Fibroblast of skin of left biceps (primary cell): Measurements from ENCODE around the gene MAGEA9.
"Not testable (repeated sequence)": the region's sequence is repeated elsewhere in the genome, so short reads cannot be mapped to it uniquely, and the experiment has no call there.

Source experiments
- DNase-seq, 2 experiments: peaks; one replicate each; pipeline ENCODE4 v3.0.0-alpha.2; 2013; ENCODE audit warnings: low read depth in 2 of 2

The MAGEA9 gene

DNA sequence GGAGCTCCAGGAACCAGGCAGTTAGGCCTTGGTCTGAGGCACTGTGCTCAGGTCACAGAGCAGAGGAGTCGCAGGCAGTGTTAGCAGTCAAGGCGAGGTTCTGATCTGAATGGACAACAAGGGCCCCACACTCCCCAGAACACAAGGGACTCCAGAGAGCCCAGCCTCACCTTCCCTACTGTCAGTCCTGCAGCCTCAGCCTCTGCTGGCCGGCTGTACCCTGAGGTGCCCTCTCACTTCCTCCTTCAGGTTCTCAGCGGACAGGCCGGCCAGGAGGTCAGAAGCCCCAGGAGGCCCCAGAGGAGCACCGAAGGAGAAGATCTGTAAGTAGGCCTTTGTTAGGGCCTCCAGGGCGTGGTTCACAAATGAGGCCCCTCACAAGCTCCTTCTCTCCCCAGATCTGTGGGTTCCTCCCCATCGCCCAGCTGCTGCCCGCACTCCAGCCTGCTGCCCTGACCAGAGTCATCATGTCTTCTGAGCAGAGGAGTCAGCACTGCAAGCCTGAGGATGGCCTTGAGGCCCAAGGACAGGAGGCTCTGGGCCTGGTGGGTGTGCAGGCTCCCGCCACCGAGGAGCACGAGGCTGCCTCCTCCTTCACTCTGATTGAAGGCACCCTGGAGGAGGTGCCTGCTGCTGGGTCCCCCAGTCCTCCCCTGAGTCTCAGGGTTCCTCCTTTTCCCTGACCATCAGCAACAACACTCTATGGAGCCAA, 26.2 kb downstream of the MAGEA9 start:
- DNase-seq = no peak

DNA sequence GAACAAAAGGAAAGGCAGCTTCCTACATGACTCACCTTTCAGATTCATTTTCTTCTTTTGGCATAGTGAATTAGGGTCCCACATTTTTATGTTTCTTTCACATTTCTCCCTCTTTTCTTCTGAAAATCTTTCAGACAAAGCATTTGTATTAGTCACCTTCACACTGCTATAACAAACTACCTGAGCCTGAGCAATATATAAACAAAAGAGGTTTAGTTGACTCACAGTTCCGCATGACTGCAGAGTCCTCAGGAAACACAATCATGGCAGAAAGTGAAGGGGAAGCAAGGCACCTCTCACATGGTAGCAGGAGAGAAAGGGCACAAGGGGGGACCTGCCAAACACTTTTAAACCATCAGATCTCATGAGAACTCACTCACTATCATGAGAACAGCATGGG, 36.9 kb downstream of the MAGEA9 start:
- DNase-seq = no peak

DNA sequence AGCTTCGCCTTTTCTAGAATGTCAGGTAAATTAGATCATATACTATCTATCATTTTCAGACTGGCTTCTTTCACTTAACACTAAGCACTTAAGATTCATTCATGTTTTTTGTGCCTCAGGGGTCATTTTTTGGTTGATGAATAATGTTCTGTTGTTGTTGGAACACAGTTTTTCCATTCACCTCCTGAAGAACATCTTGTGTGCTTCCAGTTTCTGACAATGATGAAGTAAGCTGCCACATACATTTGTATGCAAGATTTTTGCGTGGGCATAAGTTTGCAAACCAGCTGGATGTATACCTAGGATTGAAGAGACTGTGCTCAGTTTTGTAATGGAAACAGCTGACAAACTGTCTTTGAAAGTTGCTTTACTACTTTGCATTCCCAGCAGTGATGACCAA, 37.6 kb downstream of the MAGEA9 start:
- no peak for DNase-seq

DNA sequence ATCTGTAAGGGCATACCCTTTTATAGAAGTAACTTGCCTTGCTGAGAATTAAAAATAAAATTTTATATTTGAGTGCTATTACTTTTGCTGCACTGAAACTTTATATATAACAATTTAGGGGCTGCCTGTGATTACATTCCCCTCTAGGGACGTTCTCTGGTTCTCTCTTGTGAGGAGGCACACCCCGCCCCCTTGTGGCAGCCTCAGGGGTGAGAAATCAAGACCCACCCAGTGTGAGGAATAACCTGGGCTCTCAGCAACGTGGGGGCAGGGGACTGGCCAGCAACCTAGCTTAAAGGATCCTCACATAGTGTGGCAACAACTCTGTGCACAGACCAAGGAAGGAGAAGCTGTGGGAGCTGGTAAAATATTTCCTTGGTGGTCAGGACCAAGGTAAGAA, 43.7 kb downstream of the MAGEA9 start:
- no peak for DNase-seq

DNA sequence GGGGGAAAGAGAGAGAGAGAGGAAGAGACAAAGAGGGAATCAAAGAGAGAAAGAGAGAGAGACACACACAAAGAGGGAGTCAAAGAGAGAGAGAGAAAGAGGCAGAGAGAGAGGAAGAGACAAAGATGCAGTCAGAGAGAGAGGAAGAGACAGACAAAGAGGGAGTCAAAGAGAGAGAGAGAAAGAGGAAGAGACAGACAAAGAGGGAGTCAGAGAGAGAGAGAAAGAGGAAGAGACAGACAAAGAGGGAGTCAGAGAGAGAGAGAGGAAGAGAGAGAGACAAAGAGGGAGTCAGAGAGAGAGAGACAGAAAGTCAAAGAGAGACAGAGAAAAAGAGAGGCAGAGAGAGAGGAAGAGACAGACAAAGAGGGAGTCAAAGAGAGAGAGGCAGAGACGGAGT, 45.5 kb downstream of the MAGEA9 start:
- DNase-seq = no peak

DNA sequence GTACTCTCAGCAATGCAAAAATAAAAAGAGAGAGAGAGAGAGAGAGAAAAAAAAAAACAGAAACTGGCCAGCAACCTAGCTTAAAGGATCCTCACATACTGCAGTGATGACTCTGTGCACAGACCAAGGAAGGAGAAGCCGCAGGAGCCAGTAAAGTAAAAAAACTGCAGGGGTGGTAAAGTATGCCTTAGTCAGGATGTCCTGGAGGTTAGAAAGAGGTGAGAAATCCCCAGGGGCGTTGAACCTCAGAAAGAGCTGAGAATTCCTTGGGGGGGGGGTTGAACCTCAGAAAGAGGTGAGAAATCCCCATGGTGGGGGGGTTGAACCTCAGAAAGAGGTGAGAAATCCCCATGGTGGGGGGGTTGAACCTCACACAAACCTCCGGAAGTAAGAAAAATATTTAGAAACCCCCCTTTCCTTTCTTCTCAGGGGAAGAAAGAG, 48.0 kb downstream of the MAGEA9 start:
- DNase-seq = peak; percentile 19 to 28

DNA sequence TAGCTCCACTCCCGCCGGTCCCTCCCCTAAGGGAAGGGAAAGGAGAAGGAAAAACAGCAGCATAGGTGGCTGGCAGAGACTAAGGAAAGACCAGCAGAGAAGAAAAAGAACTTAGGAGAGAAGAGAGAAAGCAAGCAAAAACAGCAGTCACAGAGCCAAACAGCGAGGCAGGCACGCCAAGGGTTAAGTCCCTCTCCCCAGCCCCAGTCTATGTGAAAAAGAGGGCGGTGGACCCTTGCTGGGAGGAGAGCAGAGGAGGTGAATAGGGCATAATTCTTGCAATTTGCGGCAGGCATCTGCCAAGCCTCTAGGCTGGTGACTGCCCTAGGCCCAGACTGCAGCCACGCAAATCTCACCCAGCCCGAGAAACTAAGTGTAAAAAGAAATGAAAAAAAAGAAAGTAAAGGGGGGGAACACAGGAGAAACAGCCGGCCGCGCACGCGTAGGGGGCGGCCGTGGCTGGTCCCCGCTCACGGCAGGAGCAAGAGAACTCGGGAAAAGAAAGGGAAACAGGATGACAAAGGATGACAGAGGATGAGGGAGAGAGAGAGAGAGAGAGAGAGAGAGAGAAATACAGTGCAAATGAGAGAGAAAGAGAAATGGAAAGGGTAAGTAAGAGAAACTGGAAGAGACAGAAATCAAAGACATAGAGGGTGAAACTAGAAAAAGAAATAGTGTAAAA, 48.6 kb downstream of the MAGEA9 start:
- DNase-seq = peak in 1 of 2 experiments; percentile 1

DNA sequence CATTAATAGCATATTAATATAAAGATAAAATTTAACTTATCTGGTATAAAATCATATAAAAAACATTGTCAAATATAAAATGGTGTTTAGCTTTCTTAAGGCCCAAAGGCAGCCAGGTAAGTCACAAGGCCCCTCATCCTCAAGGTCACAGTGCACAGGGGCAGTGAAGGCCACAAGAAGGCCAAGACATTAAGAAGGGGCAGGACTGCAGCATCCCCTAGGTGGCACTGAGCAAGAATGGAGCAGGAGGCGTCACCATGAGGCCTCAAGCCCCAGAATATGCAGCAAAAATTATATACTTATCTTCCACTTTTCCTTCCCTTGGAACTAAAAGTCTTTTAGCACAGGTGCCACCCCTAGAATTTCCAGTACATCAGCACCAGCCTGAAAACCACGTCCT, 49.7 kb downstream of the MAGEA9 start:
- no peak for DNase-seq

DNA sequence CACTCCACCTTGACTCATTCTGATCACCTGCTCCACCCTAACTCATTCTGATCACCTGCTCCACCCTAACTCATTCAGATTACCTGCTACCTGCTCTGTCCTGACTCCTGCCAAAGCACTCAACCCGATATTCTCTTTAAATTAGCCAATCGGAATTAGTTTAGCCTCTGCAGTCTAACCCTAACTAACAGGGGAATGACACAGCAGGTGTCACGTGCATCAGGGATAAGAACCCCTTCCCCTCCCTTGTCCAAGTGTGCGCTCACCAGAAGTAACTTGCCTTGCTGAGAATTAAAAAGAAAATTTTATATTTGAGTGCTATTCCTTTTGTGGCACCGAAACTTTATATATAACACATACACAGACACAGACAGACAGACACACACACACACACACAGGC, 55.0 kb downstream of the MAGEA9 start:
- DNase-seq = not testable (repeated sequence)

DNA sequence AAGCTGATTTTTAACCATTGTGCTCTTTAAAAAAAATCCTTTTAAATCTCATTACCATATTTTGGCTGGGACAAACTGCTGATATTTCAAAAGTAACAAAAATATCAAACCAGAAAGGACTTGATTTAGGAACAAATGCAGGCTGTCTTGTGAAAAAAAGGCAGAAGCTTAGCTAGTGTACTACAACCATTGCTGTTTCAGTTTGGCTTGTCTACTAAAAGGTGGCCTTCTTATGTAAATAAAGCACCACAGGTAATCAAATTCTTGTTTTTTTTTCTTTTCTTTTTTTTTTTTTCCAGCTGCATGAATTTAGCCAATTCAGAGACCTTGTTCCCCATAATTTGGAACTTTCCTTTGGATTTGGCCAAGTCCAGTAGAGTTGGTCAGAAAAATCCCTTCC, 55.4 kb downstream of the MAGEA9 start:
- no peak for DNase-seq
